ENCODE results near the gene AHNAK2. TPM values are rescaled to one million over a fixed set of nuclear protein-coding genes. Genes with fewer than 3 reads are reported as not detected.
A peak's percentile ranks its signal among the peaks of the same experiment; 100 is the strongest.

AHNAK2 gene
- total and polyA plus RNA-seq, 9 of the 15 experiments (the other 6 are each of a cell fraction or from before 2014, with no cell fraction given): 0.04 to 0.09 (median 0.04) TPM; not detected in 6

DNA sequence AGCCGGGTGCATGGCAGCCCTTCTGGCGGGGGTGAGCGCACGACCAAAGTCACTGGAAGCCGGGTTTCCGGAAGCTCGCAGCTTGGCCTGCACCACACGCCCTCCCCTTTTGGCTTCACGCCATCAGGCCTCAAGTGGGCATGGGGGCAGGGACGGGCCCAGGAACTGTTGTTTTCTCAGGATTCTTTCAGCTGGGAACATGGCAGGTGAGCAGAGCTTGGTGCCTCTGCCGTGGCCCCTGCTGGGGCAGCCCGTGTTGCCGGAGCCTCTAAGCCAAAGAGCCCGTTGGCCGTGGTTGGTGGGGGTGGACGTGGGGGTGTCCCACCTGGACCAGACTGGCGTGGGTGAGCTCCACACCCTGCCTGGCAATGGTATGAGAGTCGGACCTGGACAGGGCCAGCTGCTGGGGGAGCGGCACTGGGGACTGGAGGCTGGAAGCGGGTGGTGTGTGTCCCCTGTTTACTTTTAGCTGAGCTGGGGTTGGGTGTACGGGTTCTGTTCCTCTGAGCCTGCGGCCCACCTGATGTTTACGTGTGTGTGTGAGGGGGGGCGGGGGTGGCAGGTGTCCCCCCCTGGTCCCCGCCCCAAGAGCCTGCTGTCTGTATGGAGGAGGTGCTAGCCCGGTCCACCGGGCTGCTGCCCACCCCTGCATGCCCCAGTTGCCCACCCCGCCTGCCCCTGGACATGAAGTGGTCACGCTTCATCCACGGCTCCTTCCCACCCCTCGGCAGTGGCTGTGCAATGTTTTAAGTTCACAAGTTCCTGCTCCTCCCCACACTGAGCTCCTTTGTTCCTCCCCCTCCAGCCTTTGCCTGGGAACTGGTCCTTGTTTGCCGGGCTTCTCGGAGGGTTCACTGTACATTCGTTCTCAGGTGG, 82.2 kb downstream of the AHNAK2 start:
- POLR2A ChIA-PET: interaction anchor here (0.6 kb wide), 1 partner anchor 40 kb away, joined by 3 read pairs; no protein-coding TSS in a partner anchor
- BruUV-seq (replicated peaks): no TSS peak
- FAIRE-seq (no peak), ATAC-seq (no peak), DNase-seq (ENCODE audit: extremely low read depth in 1 of 4, low spot score in 3 of 4) (no peak)
- Histone ChIP-seq H3K4me2 (ENCODE audit: insufficient read depth, low read length) (no peak overlapping the region), H3K9me1 (ENCODE audit: control insufficient read depth, insufficient read depth, low read length) (no peaks in the 10 kb centered on the region), H4K20me1 (replicated peaks; ENCODE audit: control insufficient read depth, insufficient read depth, low read length) (no peaks in the 10 kb centered on the region), H3K4me1 (replicated peaks in 1 of 2; ENCODE audit: control insufficient read depth in 2 of 2, insufficient read depth in 2 of 2, low read length in 2 of 2) (peaks cover 0 to 64% of the 10 kb centered on the region in 2 experiments; a peak in 2 of 5 replicates), H3K36me3 (ENCODE audit: control insufficient read depth, insufficient read depth, low read length) (no peaks in the 10 kb centered on the region), H2AFZ (ENCODE audit: low read depth, low read length) (no peak overlapping the region), H3K79me2 (ENCODE audit: control insufficient read depth, insufficient read depth, low read length) (no peaks in the 10 kb centered on the region), H3K27ac (ENCODE audit: extremely low read depth, low read depth, low read length) (no peak overlapping the region), H3K4me3 (no peak overlapping the region), H3K9ac (ENCODE audit: insufficient read depth in 1 of 2, low read depth in 2 of 2, low read length in 2 of 2) (no peak overlapping the region), H3K27me3 (ENCODE audit: control insufficient read depth in 2 of 2, insufficient read depth in 2 of 2, low read length in 2 of 2) (peaks cover 0 to 6% of the 10 kb centered on the region in 2 experiments; a peak in 2 of 5 replicates), H3K9me3 (replicated peaks; ENCODE audit: control insufficient read depth, insufficient read depth, low read depth, low read length) (no peaks in the 10 kb centered on the region)
- no peak for TF ChIP-seq ASH1L (IDR thresholded peaks at IDR 0.05; ENCODE audit: borderline replicate concordance, low read depth, partially characterized antibody)
- peak; percentile 52 for TF ChIP-seq POLR2G (IDR thresholded peaks at IDR 0.05; ENCODE audit: low read depth, low read length)
- no peak for TF ChIP-seq MAFG (tag; conservative IDR thresholded peaks at IDR 0.05)
- peak; percentile 48 for TF ChIP-seq NFIC (IDR thresholded peaks at IDR 0.05)
- TF ChIP-seq EZH2 (IDR thresholded peaks at IDR 0.05; ENCODE audit: borderline replicate concordance, low read depth, low read length): no peak
- in situ Hi-C loops (cut with MboI) (no loop called here), intact Hi-C loops (cut with micrococcal nuclease) (loop anchor here (1.0 kb wide), 2 partner anchors 44 to 149 kb away; no protein-coding TSS in a partner anchor)
- CTCF ChIA-PET (ENCODE audit: low intra/inter-chr PET ratio): interaction anchor here (0.5 to 2.3 kb wide), 2 partner anchors 150 to 638 kb away, joined by 4 to 10 read pairs; no protein-coding TSS in a partner anchor
- WGBS (ENCODE audit: insufficient coverage, low coverage, missing lambda C conversion rate): 69% methylated on average over 17 of the region's 34 CpGs

All from K562 (cell line).